ENCODE measurements around the gene DCAF8.
A peak's percentile ranks its signal among the peaks of the same experiment; 100 is the strongest.

The DCAF8 gene

DNA sequence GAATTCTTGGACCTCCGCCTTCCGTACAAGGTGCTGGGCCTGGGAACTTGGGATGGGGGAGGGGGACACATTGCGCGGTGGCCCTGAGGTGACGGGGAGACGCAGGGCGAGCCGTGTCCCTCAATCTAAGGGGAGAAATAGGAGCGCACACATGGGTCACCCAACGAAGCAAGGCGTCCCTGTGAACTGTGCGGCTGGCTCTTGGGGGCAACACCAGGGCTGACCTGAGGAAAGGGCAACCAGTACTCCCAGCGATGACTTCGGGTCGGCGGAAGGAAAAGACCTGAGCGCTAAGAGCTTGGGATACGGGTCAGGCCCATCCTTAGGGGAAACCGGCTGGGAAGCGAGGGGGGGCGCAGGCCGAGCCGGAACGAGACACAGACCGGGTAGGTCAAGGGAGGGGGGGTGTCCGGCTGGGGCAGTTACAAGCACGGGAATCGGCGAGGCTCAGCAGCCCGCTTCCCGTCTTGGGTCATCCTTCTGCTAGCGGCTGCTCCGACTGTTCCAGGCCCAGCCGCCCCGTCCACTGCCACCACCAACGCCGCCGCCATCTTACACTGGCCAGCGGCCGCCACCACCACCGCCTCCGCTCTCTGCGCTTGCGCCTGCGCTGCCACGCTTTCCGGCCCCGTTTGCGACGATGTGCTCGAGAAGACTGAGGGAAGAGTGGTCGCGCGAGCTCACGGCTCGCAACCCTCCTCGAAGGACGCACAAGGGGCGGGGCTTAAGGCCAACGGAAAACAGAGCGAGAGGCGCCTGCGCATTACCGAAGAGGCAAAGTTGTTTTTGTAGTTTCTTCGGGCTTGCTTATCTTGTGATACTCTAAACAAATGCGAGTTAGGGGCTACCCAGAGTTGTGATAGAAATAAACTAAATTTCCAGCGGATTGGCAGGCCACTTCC lies at the start of gene DCAF8:
DCAF8 (minus strand) TSS at position 657 of the 902 bp plus-strand sequence. CDS start 18,541 bp downstream, outside the sequence.
- TF ChIP-seq, protein P1, sequence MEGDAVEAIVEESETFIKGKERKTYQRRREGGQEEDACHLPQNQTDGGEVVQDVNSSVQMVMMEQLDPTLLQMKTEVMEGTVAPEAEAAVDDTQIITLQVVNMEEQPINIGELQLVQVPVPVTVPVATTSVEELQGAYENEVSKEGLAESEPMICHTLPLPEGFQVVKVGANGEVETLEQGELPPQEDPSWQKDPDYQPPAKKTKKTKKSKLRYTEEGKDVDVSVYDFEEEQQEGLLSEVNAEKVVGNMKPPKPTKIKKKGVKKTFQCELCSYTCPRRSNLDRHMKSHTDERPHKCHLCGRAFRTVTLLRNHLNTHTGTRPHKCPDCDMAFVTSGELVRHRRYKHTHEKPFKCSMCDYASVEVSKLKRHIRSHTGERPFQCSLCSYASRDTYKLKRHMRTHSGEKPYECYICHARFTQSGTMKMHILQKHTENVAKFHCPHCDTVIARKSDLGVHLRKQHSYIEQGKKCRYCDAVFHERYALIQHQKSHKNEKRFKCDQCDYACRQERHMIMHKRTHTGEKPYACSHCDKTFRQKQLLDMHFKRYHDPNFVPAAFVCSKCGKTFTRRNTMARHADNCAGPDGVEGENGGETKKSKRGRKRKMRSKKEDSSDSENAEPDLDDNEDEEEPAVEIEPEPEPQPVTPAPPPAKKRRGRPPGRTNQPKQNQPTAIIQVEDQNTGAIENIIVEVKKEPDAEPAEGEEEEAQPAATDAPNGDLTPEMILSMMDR (IDR thresholded peaks at IDR 0.05) = no peak
- no peak for TF ChIP-seq ZFX (IDR thresholded peaks at IDR 0.05; ENCODE audit: borderline replicate concordance)
- peak within 1 kb of the TSS; percentile 87 for H3K27ac ChIP-seq

DNA sequence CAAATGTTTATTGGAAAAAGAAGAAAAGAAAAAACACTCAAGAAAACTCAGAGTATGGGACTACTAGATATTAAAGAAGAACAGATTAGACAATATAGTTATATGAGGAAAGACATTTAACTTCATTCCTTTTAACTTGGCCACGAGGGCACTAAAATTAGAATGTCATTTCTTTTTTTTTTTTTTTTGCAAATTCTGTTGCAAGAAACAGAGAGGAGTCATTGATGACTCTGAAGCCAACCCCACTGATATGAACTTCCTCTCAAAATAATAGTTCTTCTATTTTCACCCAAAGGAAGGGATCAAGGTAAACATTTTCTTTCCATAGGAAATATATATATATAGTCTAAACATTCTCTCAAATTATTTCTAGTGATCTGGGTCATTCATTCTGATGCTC lies 47.2 kb upstream of the DCAF8 start:
- TF ChIP-seq, protein P1 (IDR thresholded peaks at IDR 0.05) = no peak
- no peak for TF ChIP-seq ZFX (IDR thresholded peaks at IDR 0.05; ENCODE audit: borderline replicate concordance)
- no peak overlapping the region for H3K27ac ChIP-seq

DNA sequence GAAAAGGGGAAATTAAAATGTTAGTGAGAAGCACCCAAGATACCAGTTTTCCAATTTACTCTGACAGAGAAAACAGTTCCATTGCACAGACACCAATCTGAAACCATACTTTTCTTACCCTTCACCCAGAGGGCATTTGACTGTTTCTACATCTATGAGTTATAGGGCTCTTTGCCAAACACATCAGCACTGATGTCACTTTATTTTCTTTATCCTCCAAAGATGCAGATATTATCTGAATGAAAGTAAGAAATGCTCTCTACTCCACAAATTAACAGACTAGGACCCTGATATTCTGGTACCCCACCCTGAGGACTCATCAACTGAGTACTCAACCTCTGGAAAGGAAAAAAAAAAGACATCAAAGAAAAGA lies 46.8 kb upstream of the DCAF8 start:
- H3K27ac ChIP-seq = no peak overlapping the region
- TF ChIP-seq, protein P1 (IDR thresholded peaks at IDR 0.05) = no peak
- TF ChIP-seq ZFX (IDR thresholded peaks at IDR 0.05; ENCODE audit: borderline replicate concordance) = no peak

DNA sequence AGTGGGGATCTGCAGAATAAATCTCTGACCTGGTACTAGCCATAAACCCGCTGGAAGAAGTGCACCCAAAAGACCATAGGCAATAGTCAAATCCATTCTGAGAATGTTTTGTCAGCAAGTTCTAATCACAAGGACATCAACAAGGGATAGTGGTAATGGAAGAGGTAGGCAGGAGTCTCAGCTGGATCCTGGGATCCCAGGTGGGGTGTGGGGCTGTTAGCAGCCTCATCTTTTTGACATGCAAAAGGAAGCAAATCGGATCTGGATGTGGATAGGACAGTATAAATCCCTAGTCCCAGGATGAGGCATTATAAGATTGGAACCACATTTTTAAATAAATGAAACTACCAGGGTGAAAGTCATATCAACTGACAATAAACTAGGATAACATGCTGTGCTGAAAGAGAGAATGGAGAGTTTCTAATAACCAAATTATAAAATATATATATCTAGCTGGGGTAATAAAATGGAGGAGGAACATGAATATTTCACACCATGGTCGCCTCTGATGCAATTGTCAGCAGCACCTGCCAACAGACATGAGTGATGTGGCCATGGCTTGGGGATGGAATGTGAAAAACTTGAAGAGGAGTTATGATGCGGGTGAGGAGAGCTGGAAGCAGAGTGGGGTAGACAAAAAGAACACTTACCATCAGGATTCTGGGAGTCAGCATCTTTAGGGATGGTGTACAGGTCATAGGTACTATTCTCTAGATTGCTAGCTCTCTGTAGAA lies 46.3 kb upstream of the DCAF8 start:
- no peak for TF ChIP-seq ZFX (IDR thresholded peaks at IDR 0.05; ENCODE audit: borderline replicate concordance)
- TF ChIP-seq, protein P1 (IDR thresholded peaks at IDR 0.05) = no peak
- H3K27ac ChIP-seq = no peak overlapping the region

DNA sequence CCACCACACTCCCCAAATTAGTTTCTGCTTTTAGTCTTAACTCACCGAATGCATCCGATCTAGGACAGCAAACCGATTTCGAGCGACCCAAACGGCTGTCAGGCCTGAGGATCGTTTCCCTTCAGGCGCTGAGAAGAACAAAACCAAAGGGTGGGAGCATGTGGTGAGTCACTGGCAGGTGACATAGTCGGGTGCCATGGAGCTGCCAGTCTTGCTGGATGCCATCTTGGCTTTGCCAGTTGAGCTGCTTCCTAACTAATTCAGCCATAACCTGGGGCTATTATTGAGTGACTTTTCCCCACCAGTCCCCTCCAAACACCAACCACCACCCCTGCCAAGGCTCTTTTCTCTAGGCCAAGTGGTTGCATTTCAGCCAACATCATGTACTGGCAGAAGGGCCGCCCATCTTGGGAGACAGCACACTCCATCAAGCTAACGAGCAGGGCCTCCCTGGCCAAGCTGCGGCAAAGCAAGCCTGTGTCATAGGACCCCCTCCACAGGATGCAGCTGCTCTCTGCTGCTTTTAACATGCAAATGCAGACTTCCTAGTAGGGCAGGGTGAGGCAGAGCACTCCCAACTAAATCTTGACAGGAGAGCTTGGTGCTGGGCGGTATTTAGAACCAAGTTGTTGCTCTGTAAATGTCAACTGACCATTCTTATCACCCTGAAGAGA lies 44.9 kb upstream of the DCAF8 start:
- H3K27ac ChIP-seq = no peak overlapping the region
- TF ChIP-seq, protein P1 (IDR thresholded peaks at IDR 0.05) = no peak
- TF ChIP-seq ZFX (IDR thresholded peaks at IDR 0.05; ENCODE audit: borderline replicate concordance) = no peak

DNA sequence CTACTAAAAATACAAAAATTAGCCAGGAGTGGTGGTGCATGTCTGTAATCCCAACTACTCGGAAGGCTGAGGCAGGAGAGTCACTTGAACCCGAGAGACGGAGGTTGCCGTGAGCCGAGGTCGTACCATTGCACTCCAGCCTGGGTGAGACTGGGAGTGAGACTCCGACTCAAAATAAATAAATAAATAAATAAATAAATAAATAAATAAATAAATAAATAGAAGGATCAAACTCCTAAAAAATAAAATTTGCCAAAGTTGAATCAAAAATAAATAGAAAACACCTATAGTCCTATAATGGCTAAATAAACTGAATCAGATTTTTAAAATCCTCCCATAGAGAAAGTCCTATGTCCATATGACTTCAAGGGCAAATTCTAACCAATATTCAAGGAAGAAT lies 37.8 kb upstream of the DCAF8 start:
- TF ChIP-seq ZFX (IDR thresholded peaks at IDR 0.05; ENCODE audit: borderline replicate concordance) = no peak
- TF ChIP-seq, protein P1 (IDR thresholded peaks at IDR 0.05) = no peak
- no peak overlapping the region for H3K27ac ChIP-seq
